ENCODE results near the gene MISP3.

Gene MISP3

GRCh38 chr19:14101003-14101545 is 28.5 kb downstream of the MISP3 start:
- DNase-seq (ENCODE audit: low read depth in 2 of 3, low spot score in 1 of 3), result no peak

DNA sequence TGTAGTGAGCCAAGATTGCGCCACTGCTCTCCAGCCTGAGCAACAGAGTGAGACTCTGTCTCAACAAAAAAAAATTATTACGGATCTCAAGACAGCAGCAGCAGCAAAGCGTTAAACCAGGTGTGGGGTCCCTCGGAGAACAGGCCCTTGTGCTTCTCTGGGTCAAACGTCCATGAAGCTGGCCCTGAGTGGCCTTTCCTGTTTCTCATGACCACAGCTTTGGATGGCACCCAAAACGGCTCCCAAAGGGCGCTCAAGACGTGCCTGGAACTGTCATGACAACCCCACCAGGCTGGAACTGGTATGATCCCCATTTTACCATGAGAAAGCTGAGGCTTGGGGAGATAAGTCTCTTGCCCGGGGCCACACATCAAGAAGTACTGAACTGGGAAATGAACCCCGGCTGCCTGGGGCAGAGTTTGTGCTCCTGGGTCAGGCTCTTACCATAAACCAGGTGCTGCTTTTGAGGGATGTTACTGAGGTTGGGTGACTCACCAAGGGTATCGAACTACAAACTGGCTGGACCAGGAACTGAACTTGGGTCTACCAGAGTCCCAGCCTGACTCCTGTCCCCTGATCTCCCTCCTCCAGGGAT is 29.6 kb downstream of the MISP3 start:
- DNase-seq (ENCODE audit: low read depth in 2 of 3, low spot score in 1 of 3), result no peak

GRCh38 chr19:14102756-14103155 is 30.2 kb downstream of the MISP3 start:
- no peak for DNase-seq (ENCODE audit: low read depth in 2 of 3, low spot score in 1 of 3)

- DNase-seq (ENCODE audit: low read depth in 2 of 3, low spot score in 1 of 3), result no peak
Observed at GRCh38 chr19:14103310-14103709, 30.7 kb downstream of the MISP3 start.

- DNase-seq (ENCODE audit: low read depth in 2 of 3, low spot score in 1 of 3), result no peak
Observed at GRCh38 chr19:14105680-14106079, 33.1 kb downstream of the MISP3 start.

GRCh38 chr19:14106840-14107239 is 34.3 kb downstream of the MISP3 start:
- DNase-seq (ENCODE audit: low read depth in 2 of 3, low spot score in 1 of 3), result no peak

GRCh38 chr19:14107581-14108461 is 35.2 kb downstream of the MISP3 start:
- no peak for DNase-seq (ENCODE audit: low read depth in 2 of 3, low spot score in 1 of 3)

GRCh38 chr19:14110650-14111049 is 38.1 kb downstream of the MISP3 start:
- DNase-seq (ENCODE audit: low read depth in 2 of 3, low spot score in 1 of 3), result no peak

DNA sequence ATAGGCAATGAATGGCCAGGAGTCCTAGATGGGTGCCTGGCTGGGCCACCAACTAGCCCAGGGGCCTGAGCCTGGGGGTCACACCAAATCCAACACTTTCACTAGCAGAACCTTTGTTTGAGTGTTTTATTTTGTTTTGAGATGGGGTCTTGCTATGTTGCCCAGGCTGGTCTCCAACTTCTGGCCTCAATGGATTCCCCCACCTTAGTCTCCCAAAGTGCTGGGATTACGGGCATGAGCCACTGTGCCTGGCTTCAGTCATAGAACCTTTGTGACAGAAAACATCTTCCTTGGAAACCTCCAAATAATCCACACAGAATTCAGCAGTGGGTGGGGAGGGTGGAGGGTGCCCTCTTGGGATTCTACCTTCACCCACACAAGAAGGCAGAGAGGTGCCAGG is 38.9 kb downstream of the MISP3 start:
- DNase-seq (ENCODE audit: low read depth in 2 of 3, low spot score in 1 of 3), result no peak

GRCh38 chr19:14112051-14112808 is 39.6 kb downstream of the MISP3 start:
- DNase-seq (ENCODE audit: low read depth in 2 of 3, low spot score in 1 of 3), result no peak

GRCh38 chr19:14112809-14113385 is 40.3 kb downstream of the MISP3 start:
- no peak for DNase-seq (ENCODE audit: low read depth in 2 of 3, low spot score in 1 of 3)

DNA sequence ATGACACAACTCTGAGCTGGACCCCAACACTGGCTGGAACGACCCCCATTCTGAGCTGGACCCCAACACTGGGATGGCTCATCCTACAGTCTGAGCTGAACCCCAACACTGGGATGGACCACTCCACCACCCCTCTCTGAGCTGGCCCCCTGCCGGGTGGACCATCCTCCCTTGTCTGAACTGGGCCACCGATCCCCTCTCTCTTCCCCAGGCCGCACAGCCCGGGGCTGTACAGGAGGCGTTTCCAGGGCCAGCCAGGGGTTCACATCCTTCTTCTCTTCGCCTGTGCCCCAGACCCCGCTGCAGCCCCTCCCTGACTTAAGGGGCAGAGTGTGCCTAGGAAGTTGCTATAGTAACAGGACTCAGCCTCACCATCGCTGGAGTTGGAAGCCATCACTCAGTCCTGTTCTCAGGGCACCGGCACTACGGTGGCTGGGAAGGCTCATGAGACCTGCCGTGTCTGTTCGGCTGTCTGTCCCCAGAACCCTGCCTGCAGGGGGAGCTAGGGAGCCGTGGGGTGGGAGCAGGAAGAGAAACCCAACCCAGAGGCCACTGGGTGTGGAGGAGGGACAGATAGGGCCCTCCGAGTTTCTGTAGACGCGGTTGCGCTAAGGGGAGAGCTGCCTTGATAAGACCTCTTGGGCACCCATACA is 41.3 kb downstream of the MISP3 start:
- DNase-seq (ENCODE audit: low read depth in 2 of 3, low spot score in 1 of 3), result peak; percentile 44 to 50 (median 46)

GRCh38 chr19:14114439-14114838 is 41.9 kb downstream of the MISP3 start:
- DNase-seq (ENCODE audit: low read depth in 2 of 3, low spot score in 1 of 3), result no peak

GRCh38 chr19:14114854-14115253 is 42.3 kb downstream of the MISP3 start:
- peak in 2 of 3 donors; percentile 40 to 49 for DNase-seq (ENCODE audit: low read depth in 2 of 3, low spot score in 1 of 3)

- no peak for DNase-seq (ENCODE audit: low read depth in 2 of 3, low spot score in 1 of 3)
Observed at GRCh38 chr19:14115756-14116155, 43.2 kb downstream of the MISP3 start.

GRCh38 chr19:14116525-14116917 is 43.9 kb downstream of the MISP3 start:
- no peak for DNase-seq (ENCODE audit: low read depth in 2 of 3, low spot score in 1 of 3)

DNA sequence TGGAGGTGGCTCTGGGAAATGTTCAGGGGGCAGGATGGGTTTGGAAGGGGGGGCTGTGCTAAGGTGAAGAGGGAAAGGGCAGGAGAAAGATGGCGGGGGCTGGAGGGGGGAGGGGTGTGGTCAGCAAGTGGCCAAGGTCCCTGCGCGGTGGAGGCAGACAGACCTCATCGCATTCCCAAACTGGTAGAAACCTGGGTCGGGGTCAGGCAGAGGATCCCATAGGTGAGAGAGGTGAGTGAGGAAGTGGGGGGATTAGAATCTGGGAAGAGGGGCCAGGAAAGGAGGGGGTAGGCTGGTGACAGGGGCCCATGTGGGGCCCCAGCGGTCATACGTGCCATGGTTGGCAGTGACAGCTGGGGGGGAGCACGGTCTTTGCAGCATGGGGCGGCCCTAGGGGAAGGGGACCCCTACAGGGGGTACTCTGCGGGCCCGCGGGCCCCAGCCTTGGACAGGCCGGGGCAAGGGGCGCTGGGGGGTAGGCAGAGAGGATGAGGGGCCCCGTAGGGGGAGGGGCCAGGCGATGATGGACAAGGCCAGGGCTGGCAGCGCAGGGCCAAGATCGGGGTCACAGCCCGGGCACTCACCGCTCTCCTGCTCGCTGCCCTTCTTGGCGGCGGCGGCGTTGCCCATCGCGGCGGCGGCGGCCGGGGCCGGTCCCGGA is 44.5 kb downstream of the MISP3 start:
- no peak for DNase-seq (ENCODE audit: low read depth in 2 of 3, low spot score in 1 of 3)

GRCh38 chr19:14117668-14118164 is 45.1 kb downstream of the MISP3 start, which contains the start of gene PRKACA:
TSS of gene PRKACA (minus strand) at chr19:14117762. CDS start at chr19:14117547, 215 bp downstream.
- DNase-seq (ENCODE audit: low read depth in 2 of 3, low spot score in 1 of 3), result peak; percentile 92 to 98 (median 97)

DNA sequence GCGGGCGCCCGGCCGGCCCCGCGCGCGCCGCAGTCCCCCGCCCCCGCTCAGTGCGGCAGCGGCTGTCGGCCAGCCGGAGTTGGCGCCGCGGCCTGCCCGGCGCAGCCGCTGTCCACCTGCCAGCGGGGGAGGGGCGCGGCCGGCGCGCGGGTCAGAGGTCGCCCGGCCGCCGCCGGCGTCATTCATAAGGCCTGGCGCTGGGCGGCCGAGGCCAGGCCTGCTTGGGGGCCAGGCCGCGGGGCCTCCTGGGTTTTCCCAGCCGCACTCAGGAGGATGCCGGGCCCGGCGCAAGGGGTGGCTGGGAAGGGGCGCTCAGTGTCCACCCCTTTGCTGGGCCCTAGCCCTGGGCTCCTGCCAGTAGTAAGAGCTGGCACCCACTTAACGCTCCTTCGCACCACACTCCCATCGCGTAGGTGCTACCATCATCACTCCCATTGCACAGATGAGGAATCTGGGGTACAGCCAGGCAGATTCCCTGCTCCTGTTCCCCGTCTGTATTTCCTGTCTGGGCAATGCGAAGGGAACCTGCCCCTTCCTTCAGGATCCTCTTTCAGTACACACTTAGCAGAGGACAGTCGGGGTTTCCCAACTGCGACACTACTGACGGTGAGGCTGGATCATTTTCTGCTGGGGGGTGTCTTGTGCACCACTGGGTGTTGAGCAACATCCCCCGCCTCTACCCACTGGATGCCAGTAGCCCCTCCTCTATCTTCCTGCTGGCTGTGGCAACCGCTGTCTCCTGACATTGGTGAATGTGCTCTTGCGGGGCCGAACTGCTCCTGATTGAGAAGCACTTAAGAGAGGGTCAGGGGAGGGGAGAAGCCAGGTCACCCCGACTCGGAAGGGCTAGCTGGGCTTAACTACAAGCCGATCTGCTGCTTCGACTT is 45.8 kb downstream of the MISP3 start:
- peak in 1 of 3 donors; percentile 19 for DNase-seq (ENCODE audit: low read depth in 2 of 3, low spot score in 1 of 3)
